ENCODE measurements around the gene SNAP91.
"Not testable (repeated sequence)": the region's sequence is repeated elsewhere in the genome, so short reads cannot be mapped to it uniquely, and the experiment has no call there.

The SNAP91 gene

GRCh38 chr6:83550482-83550881, 158.4 kb downstream of the SNAP91 start:
- DNase-seq (ENCODE audit: low spot score), result not testable (repeated sequence)

DNA sequence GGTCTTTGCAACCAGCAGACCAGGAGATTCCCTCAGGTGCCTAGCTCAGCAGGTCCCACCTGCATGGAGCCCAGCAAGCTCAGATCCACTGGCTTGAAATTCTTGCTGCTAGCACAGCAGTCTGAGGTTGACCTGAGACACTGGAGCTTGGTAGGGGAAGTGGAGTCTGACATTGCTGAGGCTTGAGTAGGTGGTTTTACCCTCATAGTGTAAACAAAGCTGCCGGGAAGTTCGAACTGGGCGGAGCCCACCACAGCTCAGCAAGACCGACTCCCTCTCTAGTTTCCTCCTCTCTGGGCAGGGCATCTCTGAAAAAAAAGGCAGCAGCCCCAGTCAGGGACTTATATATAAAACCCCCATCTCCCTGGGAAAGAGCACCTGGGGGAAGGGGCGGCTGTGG, 162.3 kb downstream of the SNAP91 start:
- no peak for DNase-seq (ENCODE audit: low spot score)

GRCh38 chr6:83539678-83540077, 169.2 kb downstream of the SNAP91 start:
- peak; percentile 86 for DNase-seq (ENCODE audit: low spot score)

DNA sequence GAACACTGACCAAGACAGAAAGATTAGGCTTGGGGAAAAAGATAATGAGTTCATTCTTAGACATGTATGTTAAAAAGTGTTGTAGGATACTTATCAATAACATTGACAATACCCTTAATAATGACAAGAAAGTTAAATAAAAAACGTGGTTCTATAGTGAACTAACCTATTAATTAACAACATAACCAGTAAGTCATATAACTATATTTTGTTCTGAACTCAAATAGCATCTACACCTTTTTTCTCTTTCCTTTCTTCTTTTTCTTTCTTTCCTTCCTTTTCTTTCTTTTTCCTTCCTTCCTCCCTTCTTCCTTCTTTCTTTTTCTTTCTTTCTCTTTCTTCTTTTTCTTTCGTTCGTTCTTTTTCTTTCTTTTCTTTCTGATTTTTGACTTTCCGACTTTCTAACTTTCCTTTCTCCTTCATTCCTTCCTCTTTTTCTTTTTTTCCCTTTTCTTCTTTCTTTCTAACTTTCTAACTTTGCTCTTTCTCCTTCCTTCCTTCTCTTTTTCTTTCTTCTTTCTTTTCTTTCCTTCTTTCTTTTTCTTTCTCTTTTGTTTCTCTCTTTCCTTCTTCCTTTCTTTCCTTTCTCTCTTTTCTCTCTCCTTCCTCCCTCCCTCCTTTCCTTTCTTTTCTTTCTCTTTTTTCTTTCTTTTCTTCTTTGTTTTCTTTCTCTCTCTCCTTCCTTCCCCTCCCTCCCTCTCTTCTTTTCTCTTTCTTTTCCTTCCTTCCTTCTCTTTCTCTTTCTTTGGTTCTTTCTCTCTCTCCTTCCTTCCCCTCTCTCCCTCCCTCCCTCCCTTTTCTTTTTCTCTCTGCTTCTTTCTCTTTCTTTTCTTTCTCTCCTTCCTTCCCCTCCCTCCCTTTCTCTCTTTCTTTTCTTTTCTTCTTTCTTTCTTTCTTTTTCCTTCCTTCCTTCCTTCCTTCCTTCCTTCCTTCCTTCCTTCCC, 172.0 kb downstream of the SNAP91 start:
- no peak for DNase-seq (ENCODE audit: low spot score)

DNA sequence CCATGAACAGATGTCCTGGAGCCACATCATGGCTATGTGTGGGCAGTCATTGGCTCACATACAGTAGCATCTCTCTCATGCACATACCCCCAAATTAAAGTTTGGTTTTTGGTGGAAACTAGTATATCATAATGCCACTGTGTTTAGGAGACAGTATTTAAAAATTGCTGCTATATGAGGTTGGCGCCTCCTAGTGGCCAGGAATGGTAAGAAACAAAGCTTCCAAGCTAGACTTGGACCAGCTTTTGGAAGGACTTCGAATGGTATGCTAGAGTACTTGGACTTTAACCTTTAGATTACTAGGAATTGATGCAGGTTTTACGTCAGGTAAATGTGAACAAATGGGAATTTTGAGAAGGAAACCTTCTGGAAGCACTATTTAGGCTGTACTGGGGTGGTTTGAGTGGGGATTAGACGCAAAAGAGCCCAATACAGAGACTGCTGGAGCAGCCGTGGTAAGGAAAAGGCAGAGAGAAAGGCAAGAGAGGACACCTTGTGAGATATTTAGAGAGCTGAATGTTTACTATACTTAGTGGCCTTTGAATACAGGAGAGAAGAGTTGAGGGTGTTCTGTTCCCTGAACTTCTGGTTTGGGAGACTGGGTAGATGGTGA, 172.8 kb downstream of the SNAP91 start:
- DNase-seq (ENCODE audit: low spot score), result no peak

GRCh38 chr6:83518816-83519480, 190.0 kb downstream of the SNAP91 start:
- DNase-seq (ENCODE audit: low spot score), result no peak

DNA sequence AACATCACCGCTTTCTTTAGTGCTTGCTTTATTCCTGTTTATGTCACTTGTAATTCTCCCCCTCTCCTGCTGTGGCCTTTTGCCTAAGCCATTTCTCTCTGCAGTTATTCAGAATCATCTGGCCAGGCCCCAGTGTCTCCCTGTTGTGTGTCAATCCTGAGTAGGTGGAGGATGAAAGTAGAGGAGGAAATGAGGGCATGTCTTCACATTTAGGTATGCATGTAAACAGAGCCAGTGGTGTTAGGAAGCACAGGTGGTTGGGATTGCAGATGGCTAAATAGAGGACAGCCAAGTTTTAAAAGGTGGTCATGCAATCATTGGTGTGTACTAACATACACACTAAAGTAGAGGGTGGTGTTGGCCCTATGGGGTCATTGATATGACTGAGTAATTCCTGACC, 191.4 kb downstream of the SNAP91 start:
- DNase-seq (ENCODE audit: low spot score), result no peak

- peak; percentile 55 for DNase-seq (ENCODE audit: low spot score)
Measured at GRCh38 chr6:83514866-83515466, 193.9 kb downstream of the SNAP91 start.

GRCh38 chr6:83514466-83514865, 194.4 kb downstream of the SNAP91 start:
- DNase-seq (ENCODE audit: low spot score), result no peak

DNA sequence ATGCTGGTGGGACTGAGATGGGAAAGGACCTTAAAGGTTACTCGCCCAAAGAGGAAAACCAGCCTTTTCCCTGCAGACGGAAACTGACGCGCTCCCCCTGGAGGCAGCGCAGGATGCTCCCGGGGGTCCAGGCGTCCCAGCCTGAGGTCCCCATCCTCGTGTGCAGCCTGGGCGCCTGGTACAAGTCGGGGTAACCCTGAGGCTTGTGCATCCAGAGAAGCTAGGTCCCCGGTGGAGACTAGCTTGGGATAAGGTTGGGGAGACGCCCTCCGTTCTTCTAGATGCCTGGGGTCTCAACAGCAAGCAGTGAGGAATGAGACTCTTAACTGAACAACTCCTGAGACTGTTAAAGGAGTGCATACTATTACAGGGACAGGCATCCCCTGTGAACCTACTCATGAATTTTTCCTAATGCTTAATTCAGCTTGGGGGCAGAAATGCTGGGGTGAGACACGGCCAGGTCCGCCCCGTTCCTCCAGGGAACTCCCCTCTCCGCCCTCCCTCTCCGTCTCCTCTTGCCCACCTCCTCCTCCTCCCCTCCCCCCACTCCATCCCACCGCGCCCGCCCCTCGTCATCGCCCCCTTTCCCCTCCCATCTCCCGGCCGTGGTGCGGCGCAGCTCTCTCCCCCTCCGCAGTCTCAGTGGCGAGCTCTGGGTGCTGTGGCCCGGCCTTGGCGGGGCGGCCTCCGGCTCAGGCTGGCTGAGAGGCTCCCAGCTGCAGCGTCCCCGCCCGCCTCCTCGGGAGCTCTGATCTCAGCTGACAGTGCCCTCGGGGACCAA, 196.8 kb downstream of the SNAP91 start, which contains the start of gene PRSS35:
Gene PRSS35, plus strand, starts transcription at position 634 of the 781 bp plus-strand sequence. CDS start 10,908 bp downstream, outside the sequence.
- peak; percentile 81 for DNase-seq (ENCODE audit: low spot score)

GRCh38 chr6:83511266-83511665, 197.6 kb downstream of the SNAP91 start:
- DNase-seq (ENCODE audit: low spot score), result no peak

- DNase-seq (ENCODE audit: low spot score), result no peak
Measured at GRCh38 chr6:83510791-83511190, 198.1 kb downstream of the SNAP91 start.

- no peak for DNase-seq (ENCODE audit: low spot score)
Measured at GRCh38 chr6:83509441-83509840, 199.5 kb downstream of the SNAP91 start.

- no peak for DNase-seq (ENCODE audit: low spot score)
Measured at GRCh38 chr6:83505356-83505755, 203.5 kb downstream of the SNAP91 start.
